NCI-H2196 treated with DMSO at 0.1 percent for 48 hours (cell line): Measurements from ENCODE around the gene LYRM9.
"Not testable (repeated sequence)": the region's sequence is repeated elsewhere in the genome, so short reads cannot be mapped to it uniquely, and the experiment has no call there.

Experiments
- DNase-seq: peaks from one replicate; lab custom pipeline; 2025; ENCODE audit not compliant: unreplicated experiment; lab: John Stamatoyannopoulos, UW

LYRM9 gene

GRCh38 chr17:27845264-27846041, 47.7 kb downstream of the LYRM9 start:
- no peak for DNase-seq

- DNase-seq: no peak
These were observed 52.5 kb downstream of the LYRM9 start for GRCh38 chr17:27840688-27841087.

- not testable (repeated sequence) for DNase-seq
These were observed 52.8 kb downstream of the LYRM9 start for GRCh38 chr17:27840406-27840678.

DNA sequence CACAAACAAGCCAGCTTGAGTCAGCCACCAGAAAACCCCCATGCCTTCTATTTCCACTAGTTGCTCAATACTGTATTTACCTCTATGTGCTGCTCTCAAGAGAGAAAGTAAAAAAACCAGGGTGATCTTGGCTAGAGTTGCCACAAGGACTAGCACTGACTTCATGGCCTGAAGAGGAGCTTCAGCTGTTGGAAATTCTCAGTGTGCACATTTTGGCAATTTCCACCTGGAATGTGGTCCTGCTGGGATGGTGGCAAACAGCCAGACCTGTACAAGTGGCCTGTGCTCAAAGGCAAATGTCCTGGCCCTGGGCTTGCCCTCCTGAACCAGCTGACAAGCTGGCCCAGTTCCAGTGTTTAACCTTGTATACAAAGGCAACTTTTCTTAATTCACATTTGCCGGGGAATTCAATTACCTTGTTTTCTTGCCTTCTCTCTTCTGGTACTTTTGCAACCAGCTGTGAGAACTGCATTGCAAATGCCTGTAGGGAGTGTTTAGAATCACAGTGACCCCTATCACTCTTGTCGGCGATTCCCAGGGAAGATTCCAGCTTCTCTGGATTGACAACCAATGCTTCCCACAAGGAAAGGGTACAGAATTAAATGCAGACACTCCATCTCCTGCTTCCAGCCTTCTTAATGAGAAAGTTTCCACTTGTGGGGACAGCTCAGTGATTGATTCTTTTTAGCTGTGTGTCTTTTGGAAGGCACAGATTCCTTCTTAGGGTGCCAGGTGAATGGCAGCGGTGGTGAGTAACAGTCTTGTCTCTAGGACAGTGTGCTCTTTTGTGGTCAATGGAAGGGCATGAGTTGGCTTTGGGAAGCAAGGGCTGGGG, 53.4 kb downstream of the LYRM9 start:
- not testable (repeated sequence) for DNase-seq

GRCh38 chr17:27838607-27839006, 54.6 kb downstream of the LYRM9 start:
- not testable (repeated sequence) for DNase-seq

- DNase-seq: not testable (repeated sequence)
These were observed 55.4 kb downstream of the LYRM9 start for GRCh38 chr17:27837769-27838168.

DNA sequence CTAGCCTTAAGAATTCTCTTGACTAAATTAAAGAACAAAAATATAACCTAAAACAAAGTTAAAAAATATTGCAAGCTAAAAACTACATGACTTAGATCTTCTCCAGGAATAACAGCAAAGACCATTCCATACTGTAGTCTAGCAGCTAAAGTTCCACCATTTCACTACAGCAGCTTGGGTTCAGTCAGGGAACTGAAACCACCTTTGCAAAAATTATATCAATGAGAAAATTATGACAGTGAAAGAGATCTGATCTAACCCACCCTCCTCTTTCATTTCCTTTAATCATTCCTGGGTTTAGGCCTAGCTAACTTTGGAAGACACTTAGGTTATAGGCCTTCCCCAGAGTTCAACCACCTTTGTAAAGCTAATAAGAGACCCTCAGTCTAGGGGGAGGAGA, 56.5 kb downstream of the LYRM9 start:
- DNase-seq: no peak

DNA sequence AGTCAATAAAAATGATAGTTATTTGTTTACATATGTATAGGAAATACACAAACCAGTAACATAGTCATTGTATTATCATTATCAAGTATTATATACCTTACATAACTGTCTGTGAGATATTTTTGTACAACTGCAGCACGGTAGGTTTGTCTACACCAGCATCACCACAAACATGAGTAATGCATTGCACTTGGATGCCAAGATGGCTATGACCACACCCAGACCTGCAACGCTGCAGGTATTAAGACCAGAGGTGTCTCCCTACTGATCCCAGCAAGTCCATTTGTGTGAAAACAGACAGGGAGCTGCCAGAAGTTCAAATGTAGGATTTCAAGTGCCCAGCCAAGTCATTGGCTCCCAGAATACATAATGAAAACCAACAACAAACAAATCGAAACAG, 58.6 kb downstream of the LYRM9 start:
- no peak for DNase-seq

DNA sequence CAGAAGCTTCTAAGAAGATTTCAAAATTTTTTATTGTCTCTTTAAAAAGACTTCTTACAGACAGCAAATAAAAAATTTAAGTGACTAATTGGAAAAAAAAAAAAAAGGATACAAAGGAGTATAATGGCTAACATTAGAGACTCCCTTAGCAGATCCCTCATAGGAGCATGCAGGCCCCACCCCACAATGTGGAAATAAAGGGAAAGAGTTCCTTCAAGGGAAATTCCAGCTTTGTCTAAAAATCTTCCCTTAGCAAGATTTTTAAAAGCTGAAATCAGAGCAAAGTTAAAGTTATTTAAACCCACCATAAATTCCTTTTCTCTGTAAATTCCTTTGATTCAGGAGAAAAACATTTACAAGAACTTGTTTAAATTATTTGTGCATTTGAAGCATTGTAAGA, 60.3 kb downstream of the LYRM9 start:
- no peak for DNase-seq

DNA sequence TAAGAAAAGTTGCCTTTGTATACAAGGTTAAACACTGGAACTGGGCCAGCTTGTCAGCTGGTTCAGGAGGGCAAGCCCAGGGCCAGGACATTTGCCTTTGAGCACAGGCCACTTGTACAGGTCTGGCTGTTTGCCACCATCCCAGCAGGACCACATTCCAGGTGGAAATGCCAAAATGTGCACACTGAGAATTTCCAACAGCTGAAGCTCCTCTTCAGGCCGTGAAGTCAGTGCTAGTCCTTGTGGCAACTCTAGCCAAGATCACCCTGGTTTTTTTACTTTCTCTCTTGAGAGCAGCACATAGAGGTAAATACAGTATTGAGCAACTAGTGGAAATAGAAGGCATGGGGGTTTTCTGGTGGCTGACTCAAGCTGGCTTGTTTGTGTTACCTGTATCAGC, 63.3 kb downstream of the LYRM9 start:
- DNase-seq: not testable (repeated sequence)

DNA sequence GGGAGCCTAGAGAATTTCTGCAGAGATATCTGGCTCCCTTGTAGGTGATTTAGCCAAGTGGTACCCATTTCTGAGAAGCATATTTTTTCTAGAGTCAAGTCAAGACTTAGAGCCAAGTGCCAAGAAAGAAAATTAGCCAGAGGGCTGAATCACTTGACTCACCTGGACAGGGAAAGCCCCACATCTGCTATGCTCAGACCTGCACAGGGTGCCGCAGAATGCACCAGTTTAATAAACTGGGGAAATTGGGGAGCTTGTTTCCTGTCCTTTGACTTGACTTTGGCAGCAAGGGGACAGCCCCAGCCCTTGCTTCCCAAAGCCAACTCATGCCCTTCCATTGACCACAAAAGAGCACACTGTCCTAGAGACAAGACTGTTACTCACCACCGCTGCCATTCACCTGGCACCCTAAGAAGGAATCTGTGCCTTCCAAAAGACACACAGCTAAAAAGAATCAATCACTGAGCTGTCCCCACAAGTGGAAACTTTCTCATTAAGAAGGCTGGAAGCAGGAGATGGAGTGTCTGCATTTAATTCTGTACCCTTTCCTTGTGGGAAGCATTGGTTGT, 63.9 kb downstream of the LYRM9 start:
- DNase-seq: not testable (repeated sequence)
